HG03108 (cell line): ENCODE data around the gene PHLDB2.

Experiments
- ATAC-seq: cut with Tn5 transposase; IDR thresholded peaks from one replicate; pipeline ENCODE4 v1.9.1; 2021; ENCODE audit warnings: moderate library complexity; ENCODE audit not compliant: unreplicated experiment

Gene PHLDB2

GRCh38 chr3:111921181-111921580, 62.1 kb downstream of the PHLDB2 start:
- no peak for ATAC-seq

DNA sequence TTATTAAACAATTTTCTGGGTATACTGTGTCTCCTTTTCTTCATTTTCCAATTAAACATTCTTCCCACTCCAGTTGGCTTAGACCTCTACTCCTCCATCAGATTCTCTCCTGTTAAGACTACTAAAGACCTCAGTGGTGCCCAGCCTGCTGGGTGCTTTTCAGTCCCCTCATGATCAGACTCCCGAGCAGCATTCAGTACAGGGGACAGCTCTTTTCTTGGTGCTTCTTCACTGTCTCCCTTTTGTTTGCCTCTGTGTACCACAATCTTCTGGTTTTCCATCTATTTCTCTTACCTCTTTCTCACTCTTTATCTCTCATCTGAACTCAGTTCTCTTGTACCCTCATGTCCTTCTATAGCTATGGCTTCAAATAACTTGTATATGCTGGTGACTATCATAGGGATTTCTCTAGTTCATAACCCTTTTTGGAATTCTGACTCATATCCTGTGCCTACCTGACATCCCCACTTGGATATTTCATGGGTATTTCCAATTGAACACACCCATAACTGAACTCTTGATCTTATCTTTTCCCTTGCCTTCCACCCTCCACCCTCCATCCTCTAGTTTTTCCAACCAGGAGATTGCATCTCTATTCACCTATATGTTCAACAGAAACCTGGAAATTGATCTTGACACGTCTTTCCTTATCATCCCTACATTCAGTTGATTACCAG, 64.2 kb downstream of the PHLDB2 start:
- ATAC-seq: no peak

GRCh38 chr3:111923806-111924205, 64.7 kb downstream of the PHLDB2 start:
- ATAC-seq: no peak

- no peak for ATAC-seq
Measured at GRCh38 chr3:111924283-111924682, 65.2 kb downstream of the PHLDB2 start.

DNA sequence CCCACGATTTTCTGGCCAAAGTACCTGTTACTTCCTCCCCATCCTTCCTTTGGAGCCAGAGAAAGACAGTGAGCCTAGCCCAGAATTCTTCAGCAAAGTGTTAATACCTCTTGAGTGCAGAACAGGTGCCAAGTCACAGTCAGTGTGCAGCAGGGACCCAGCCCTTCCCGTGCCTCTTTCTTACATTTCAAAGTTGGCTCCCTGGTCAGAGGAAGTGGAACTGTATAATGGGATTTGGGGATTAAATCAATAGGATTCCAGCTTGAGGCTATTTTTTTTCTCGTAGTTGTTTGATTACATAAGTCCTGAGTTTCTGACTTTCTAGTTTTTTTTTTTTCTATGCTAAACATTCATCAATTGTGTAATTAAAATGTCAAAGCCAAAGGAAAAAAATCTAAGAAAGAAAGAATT, 67.2 kb downstream of the PHLDB2 start:
- ATAC-seq: no peak

DNA sequence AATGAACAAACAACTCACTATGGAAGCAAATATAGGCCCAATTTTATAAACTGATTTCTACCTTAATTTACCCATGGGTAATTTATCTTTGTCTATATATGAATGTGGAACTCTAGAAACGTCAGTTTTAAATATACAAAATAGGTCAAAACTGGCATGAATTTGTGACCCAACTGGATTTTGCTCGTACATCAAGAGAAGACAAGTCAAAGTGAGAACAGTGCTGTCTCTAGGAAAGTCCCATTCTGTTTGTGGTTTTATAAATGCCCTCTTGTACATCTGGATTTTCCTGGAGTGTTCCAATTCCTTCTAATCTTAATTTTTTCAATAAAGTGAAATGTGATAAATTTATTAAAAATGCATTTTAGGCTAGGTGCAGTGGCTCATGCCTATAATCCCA, 69.5 kb downstream of the PHLDB2 start:
- ATAC-seq: no peak

- ATAC-seq: no peak
Measured at GRCh38 chr3:111929484-111929883, 70.4 kb downstream of the PHLDB2 start.

GRCh38 chr3:111932946-111933345, 73.9 kb downstream of the PHLDB2 start:
- no peak for ATAC-seq

DNA sequence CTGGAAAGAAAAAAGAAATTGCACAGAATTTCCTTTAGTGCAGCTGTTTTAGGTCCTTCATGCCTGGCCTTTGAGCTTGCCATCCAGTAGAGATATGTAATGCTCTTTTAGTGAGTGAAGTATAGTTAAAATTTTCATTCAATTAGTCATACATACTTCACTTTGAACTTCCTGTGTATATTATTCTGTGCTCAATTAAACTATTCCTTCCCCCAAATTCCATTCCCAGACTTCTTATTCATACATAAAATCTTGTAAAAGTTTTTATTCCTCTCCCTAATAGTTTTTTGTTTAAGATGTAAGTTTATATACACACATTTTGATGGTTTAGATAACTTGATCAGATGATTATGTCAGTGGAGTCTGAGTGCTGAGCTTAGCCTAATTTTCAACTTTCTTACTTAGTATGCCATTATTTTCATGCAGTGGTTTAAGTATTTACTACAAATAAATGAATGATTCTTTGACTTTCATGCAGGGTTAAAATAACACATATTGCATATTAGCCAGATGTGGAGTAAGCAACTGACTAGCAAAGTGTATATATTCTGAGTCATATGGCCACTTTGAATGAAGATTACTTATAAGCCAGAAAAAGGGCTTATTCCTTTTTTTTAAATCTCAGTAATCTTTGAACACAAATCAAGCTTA, 77.3 kb downstream of the PHLDB2 start:
- no peak for ATAC-seq

DNA sequence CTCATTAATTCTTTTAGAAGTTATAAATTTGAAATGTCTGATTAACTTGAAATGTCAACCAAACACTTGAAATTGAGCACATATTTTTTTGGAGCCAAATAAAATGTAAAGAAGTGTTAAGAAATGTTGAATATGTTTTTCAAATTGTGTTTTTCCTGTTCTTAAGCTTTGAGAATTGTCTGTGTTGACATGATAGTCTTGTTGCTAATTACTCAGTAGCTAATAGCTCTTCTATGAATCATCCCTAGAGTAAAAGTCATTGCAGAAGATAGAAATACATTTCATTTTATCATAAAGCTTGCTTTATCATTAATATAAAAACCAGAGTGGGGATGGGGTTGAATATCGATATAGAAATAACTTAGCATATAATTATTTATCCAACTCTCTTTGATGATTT, 77.9 kb downstream of the PHLDB2 start:
- ATAC-seq: no peak

DNA sequence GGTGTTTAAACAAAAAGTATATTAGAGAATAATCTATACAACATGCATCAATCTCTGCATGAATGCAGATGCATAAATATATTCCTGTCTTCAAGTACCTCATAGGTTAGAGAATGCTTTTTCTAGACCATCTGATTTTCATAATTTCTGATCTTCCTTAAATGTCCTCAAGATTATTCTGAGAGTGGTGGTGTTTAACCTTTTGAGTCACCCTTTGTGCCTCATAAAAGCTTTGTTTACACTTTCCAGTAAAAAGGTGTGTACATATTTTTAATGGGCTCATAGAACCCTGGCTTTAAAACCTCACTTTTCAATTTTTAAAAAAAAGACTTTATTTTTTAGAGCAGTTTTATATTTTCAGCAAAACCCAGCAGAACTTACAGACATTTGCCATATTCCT, 78.8 kb downstream of the PHLDB2 start:
- ATAC-seq: no peak

- ATAC-seq: no peak
Measured at GRCh38 chr3:111939873-111940272, 80.8 kb downstream of the PHLDB2 start.

- no peak for ATAC-seq
Measured at GRCh38 chr3:111943533-111943932, 84.5 kb downstream of the PHLDB2 start.

DNA sequence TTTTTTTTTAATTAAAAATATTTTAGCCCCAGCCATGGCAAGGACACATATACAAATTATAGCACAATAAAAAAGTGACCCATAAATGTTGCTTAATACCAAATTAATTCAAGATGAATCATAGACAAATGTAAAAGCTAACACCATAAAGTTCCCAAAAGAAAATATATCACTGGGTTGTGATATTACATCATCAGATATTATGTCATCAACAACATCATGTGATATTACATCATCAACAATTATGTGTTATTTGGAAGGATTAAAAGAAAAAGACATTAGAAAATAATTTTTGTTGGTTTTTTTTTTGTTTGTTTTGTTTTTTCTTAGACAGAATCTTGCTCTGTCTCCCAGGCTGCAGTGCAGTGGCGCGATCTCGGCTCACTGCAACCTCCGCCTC, 85.3 kb downstream of the PHLDB2 start:
- no peak for ATAC-seq

DNA sequence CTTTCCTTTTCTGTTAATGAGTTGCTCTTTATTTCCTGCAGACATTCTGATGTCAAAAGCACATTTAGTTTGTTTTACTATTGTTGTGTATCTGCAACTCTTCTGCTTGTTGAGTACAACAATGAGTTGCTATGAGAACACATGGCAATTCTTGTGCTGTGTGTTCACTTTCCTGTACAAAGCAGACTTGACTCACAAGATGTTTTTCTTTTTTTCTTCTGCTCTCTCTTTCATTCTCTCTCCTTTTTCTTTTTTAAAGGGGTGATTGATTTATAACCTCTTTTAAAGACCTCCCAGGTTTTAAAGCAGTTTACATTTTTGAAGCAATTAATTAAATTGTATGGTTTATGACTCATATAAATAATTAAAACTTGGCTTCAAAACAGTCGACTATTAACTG, 88.2 kb downstream of the PHLDB2 start:
- ATAC-seq: no peak

DNA sequence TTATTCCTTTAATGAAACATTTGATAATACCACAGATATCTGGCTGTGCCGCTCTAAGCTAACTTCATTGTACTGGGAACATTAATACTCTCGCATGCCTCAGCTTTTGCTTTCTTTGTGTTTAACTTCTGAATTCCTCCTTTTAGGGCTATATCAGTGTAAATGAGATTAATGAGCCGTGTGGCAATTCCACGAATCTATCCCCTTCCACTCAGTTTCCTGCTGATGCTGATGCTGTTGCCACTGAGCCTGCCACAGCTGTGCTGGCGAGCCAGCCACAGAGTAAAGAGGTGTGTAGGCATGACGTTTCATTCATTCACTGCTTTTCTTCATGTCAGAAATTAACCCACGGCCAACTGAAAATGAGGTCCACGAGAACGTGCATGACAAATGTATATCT, 89.7 kb downstream of the PHLDB2 start:
- no peak for ATAC-seq

- ATAC-seq: no peak
Measured at GRCh38 chr3:111949712-111950111, 90.6 kb downstream of the PHLDB2 start.

- no peak for ATAC-seq
Measured at GRCh38 chr3:111951032-111951431, 92.0 kb downstream of the PHLDB2 start.

GRCh38 chr3:111952086-111952485, 93.0 kb downstream of the PHLDB2 start:
- no peak for ATAC-seq

DNA sequence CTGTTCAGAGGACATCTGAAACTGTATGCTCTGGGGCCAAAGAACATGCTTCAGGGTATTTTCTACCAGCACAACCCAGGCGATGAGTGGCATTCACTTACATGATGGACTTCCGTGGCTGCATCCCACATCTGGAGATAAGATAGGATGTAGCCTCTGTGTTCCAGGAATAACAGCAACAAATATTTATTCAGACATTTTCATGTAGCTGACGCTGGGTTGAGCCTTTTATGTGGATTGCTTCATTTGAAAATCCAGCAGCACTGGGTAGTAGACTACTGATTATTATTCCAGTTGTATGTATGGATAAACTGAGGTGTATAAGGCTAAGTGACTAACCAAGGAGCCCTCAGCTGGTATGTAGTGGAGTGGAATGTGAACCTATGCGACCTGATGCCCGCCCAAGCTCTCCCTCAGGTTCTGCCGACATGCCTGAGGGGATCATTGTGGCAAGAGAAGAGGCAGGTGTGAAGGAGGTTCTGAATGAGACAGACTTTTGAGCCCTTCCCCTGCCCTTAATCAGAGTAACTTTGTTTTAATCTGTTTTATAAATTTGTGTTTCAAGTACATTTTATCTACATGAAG, 93.9 kb downstream of the PHLDB2 start:
- ATAC-seq: no peak

GRCh38 chr3:111954228-111954990, 95.3 kb downstream of the PHLDB2 start:
- no peak for ATAC-seq

- no peak for ATAC-seq
Measured at GRCh38 chr3:111955876-111956275, 96.8 kb downstream of the PHLDB2 start.
